Pancreas (tissue), 10 donors: Measurements from ENCODE around the gene CD52. TPM values are rescaled to one million over a fixed set of nuclear protein-coding genes. Genes with fewer than 3 reads are reported as not detected.

Source experiments
- ATAC-seq, 4 donors: fragments of 200-7000 bp; cut with Tn5 transposase; one replicate each; pipeline versions ENCODE4 v1.8.0 to v1.9.1; 2020; ENCODE audit warnings: mild to moderate bottlenecking in 4 of 4, moderate library complexity in 4 of 4
- DNase-seq, 6 donors: peaks; one replicate each; pipeline ENCODE4 v3.0.0-alpha.2; 2020
- FAIRE-seq: peaks from 2 replicates; lab custom pipeline; 2012; peaks lifted over from hg19 to GRCh38; lab: Jason Lieb, UNC
- H3K27ac ChIP-seq, 4 donors: fragments of 200-600 bp; sonication (generic); 1 replicate in 3 of 4; 2 replicates in 1 of 4; pipeline versions ENCODE4 v1.5.0 to v1.8.0; 2020
- H3K27me3 ChIP-seq, 4 donors: fragments of 200-600 bp; one replicate each; pipeline ENCODE4 v1.8.0; 2021
- H3K36me3 ChIP-seq, 3 donors: fragments of 200-600 bp; sonication (generic) in 1 of 3; one replicate each; pipeline versions ENCODE4 v1.5.0 to v1.8.0; 2020 to 2021
- H3K4me1 ChIP-seq, 3 donors: fragments of 200-600 bp; one replicate each; pipeline ENCODE4 v1.8.0; 2021
- H3K4me3 ChIP-seq, 4 donors: fragments of 200-600 bp; sonication (generic) in 2 of 4; one replicate each; pipeline versions ENCODE4 v1.5.0 to v1.8.0; 2020 to 2021
- H3K9me3 ChIP-seq, 4 donors: fragments of 200-600 bp; one replicate each; pipeline ENCODE4 v1.8.0; 2021
- CTCF ChIP-seq, 4 donors: fragments of 200-600 bp; sonication (generic) in 3 of 4; IDR thresholded peaks; one replicate each; pipeline versions ENCODE4 v1.5.0 to v1.8.0; 2021; ENCODE audit warnings: antibody characterized with exemption in 4 of 4
- WGBS, 2 donors: extraction: QIAGEN DNeasy Blood & Tissue Kit; methylation state at CpG; one replicate each; pipeline ENCODE4 v1.1.7; 2013; 5-methylcytosine and 5-hydroxymethylcytosine counted together
- intact Hi-C, 3 donors: fragments of 100-400 bp; cut with DNase I; formaldehyde crosslinking; loops; one replicate each; pipeline versions ENCODE4 v1.11.1 to v1.14.2; 2022
- polyA plus RNA-seq, 2 donors: library from polyadenylated mRNA; stranded (reverse); fragments of 200-250 nt; gene quantifications; one replicate each; pipeline ENCODE4 v1.2.3, GENCODE V29; 2013
- total RNA-seq, 6 donors: library from RNA; stranded (reverse); fragmentation: NEBNext Ultra II Directional in 4 of 6; extraction: Animal tissue kit (Norgen Biotek cat#: 25700) in 4 of 6; gene quantifications; one replicate each; pipeline versions ENCODE4 v1.2.1 to v1.2.4, GENCODE V29; 2021 to 2023
- donor health status: healthy with polysubstance abuse.
- donor health status: DM: no; HTN: no; CAD: no; lungs with moderate emphysema.
- donor health status: DM: no; HTN: no; CAD: no.
- donor health status: control.
- donor health status: control.
- donor health status: Bipolar disorder and iron deficiency.
- donor health status: DM: yes; HTN: yes; CAD: no.
- donor health status: DM: no; HTN: no; CAD: no.
- donor health status: DM: no; HTN: no; CAD: no.
- donor health status: DM: yes; HTN: yes; CAD: no.

The CD52 gene
- total and polyA plus RNA-seq, 8 donors: 0.98 to 13.0 (median 3.5) TPM

- Histone ChIP-seq H3K27ac (no peak overlapping the region), H3K4me1 (peaks cover 0 to 4% (median 0%) of the 10 kb centered on the region in 3 donors), H3K4me3 (no peak overlapping the region), H3K36me3 (no peaks in the 10 kb centered on the region), H3K9me3 (no peaks in the 10 kb centered on the region), H3K27me3 (no peaks in the 10 kb centered on the region)
- DNase-seq (no peak), ATAC-seq (no peak), FAIRE-seq (no peak)
- intact Hi-C loops: no loop called here
- TF ChIP-seq CTCF (IDR thresholded peaks at IDR 0.05): no peak
- WGBS, 2 donors: 79 to 83% methylated on average over 8 of the region's 8 CpGs
These were observed 30.6 kb upstream of the CD52 start for GRCh38 chr1:26287033-26287711.

GRCh38 chr1:26287811-26288210, 29.9 kb upstream of the CD52 start:
- Histone ChIP-seq H3K27ac (peak overlapping the region in 1 of 4 donors; percentile 8), H3K4me3 (no peak overlapping the region), H3K9me3 (no peaks in the 10 kb centered on the region), H3K27me3 (no peaks in the 10 kb centered on the region), H3K36me3 (no peaks in the 10 kb centered on the region), H3K4me1 (peaks cover 0 to 4% (median 0%) of the 10 kb centered on the region in 3 donors)
- TF ChIP-seq CTCF (IDR thresholded peaks at IDR 0.05): no peak
- intact Hi-C loops: no loop called here
- FAIRE-seq (no peak), DNase-seq (no peak), ATAC-seq (no peak)
- 86 to 95% methylated on average over 5 of the region's 5 CpGs for WGBS, 2 donors

GRCh38 chr1:26288311-26288941, 29.3 kb upstream of the CD52 start:
- 58 to 66% methylated on average over 5 of the region's 5 CpGs for WGBS, 2 donors
- intact Hi-C loops: no loop called here
- no peaks in the 10 kb centered on the region for H3K9me3 ChIP-seq
- no peaks in the 10 kb centered on the region for H3K36me3 ChIP-seq
- peak overlapping the region in 1 of 4 donors; percentile 8 for H3K27ac ChIP-seq
- no peak overlapping the region for H3K4me3 ChIP-seq
- H3K4me1 ChIP-seq: peaks cover 0 to 4% (median 0%) of the 10 kb centered on the region in 3 donors
- FAIRE-seq: no peak
- no peak for TF ChIP-seq CTCF (IDR thresholded peaks at IDR 0.05)
- no peak for DNase-seq
- no peaks in the 10 kb centered on the region for H3K27me3 ChIP-seq
- no peak for ATAC-seq

- 91 to 94% methylated on average over 21 of the region's 21 CpGs for WGBS, 2 donors
- Histone ChIP-seq H3K27me3 (no peaks in the 10 kb centered on the region), H3K4me1 (peaks cover 0 to 3% (median 0%) of the 10 kb centered on the region in 3 donors), H3K36me3 (no peaks in the 10 kb centered on the region), H3K27ac (peak overlapping the region in 2 of 4 donors; percentile 52 to 54), H3K9me3 (no peaks in the 10 kb centered on the region), H3K4me3 (no peak overlapping the region)
- intact Hi-C loops: no loop called here
- FAIRE-seq: no peak
- peak in 2 of 4 donors; percentile 22 to 50 for ATAC-seq
- no peak for TF ChIP-seq CTCF (IDR thresholded peaks at IDR 0.05)
- DNase-seq: no peak
These were observed 28.3 kb upstream of the CD52 start for GRCh38 chr1:26289158-26290059.
